ENCODE measurements around the gene TACR2. TPM values are rescaled to one million over a fixed set of nuclear protein-coding genes. Genes with fewer than 3 reads are reported as not detected.

The TACR2 gene
- total and polyA plus RNA-seq, 2 donors (not counting 3 experiments of a cell fraction or from before 2014, with no cell fraction given) = 0.19 TPM; not detected in 1

GRCh38 chr10:69359148-69359547 lies 57.6 kb downstream of the TACR2 start:
- FAIRE-seq (no peak), DNase-seq (ENCODE audit: low read depth, low spot score) (no peak)
- BruUV-seq (replicated peaks) = no TSS peak
- no peak overlapping the region for H2AFZ ChIP-seq (ENCODE audit: low read depth, low read length)
- H3K79me2 ChIP-seq (ENCODE audit: control insufficient read depth, insufficient read depth, low read length) = peaks cover 23% of the 10 kb centered on the region
- H3K27me3 ChIP-seq (ENCODE audit: control insufficient read depth in 2 of 2, insufficient read depth in 2 of 2, low read length in 2 of 2) = no peaks in the 10 kb centered on the region
- CTCF ChIA-PET = no interaction called here
- H3K4me1 ChIP-seq (ENCODE audit: control insufficient read depth, extremely low read depth, insufficient read depth, low read length) = peaks cover 28% of the 10 kb centered on the region
- H3K27ac ChIP-seq (ENCODE audit: insufficient read depth, low read depth, low read length) = no peak overlapping the region
- no peak overlapping the region for H3K4me3 ChIP-seq (replicated peaks in 1 of 3; ENCODE audit: insufficient read depth in 1 of 3, low read depth in 1 of 3, low read length in 3 of 3)
- TF ChIP-seq MAX (IDR thresholded peaks at IDR 0.05; ENCODE audit: insufficient read depth, insufficient read length) = no peak
- TF ChIP-seq EZH2 (IDR thresholded peaks at IDR 0.05; ENCODE audit: borderline replicate concordance, low read depth, low read length, severe bottlenecking) = no peak
- no peak for TF ChIP-seq GATA2 (IDR thresholded peaks at IDR 0.05; ENCODE audit: insufficient read depth, insufficient read length, low read depth, low read length)
- TF ChIP-seq CTCF (IDR thresholded peaks at IDR 0.05; ENCODE audit: extremely low read depth in 1 of 2, insufficient read depth in 1 of 2, low read depth in 1 of 2, low read length in 2 of 2) = no peak
- no peak for TF ChIP-seq POLR2A (IDR thresholded peaks at IDR 0.05; ENCODE audit: low read depth, low read length)
- no peak overlapping the region for H3K9ac ChIP-seq (replicated peaks; ENCODE audit: extremely low read depth, insufficient read depth, low read length)
- dilution Hi-C loops (cut with MboI; ENCODE audit: extremely low pct_ligation_motif_present, low sequenced_read_pairs) (no loop called here), intact Hi-C loops (cut with micrococcal nuclease) (no loop called here)
- no peaks in the 10 kb centered on the region for H3K9me3 ChIP-seq (replicated peaks; ENCODE audit: control insufficient read depth, insufficient read depth, low read length)
- H4K20me1 ChIP-seq (replicated peaks; ENCODE audit: control insufficient read depth, extremely low read depth, insufficient read depth, low read length) = no peaks in the 10 kb centered on the region
- H3K36me3 ChIP-seq (ENCODE audit: control insufficient read depth in 2 of 2, extremely low read depth in 1 of 2, insufficient read depth in 2 of 2, low read length in 2 of 2) = no peaks in the 10 kb centered on the region
- H3K4me2 ChIP-seq (ENCODE audit: insufficient read depth, low read length) = no peak overlapping the region
- H3K9me1 ChIP-seq (replicated peaks; ENCODE audit: control insufficient read depth, extremely low read depth, insufficient read depth, low read length) = no peaks in the 10 kb centered on the region
- POLR2A ChIA-PET = no interaction called here

Measured in endothelial cell of umbilical vein (primary cell).